GM12873 (cell line): ENCODE data around the gene TDRD1.

Experiments
- TF ChIP-seq, protein P1 (sequence below): IDR thresholded peaks from 2 replicates; pipeline ENCODE4 v1.5.1; 2012; ENCODE audit warnings: low read depth, mild to moderate bottlenecking, moderate library complexity, low read length, control low read depth; ENCODE audit not compliant: insufficient read depth; ENCODE audit errors: missing control alignments

Gene TDRD1

DNA sequence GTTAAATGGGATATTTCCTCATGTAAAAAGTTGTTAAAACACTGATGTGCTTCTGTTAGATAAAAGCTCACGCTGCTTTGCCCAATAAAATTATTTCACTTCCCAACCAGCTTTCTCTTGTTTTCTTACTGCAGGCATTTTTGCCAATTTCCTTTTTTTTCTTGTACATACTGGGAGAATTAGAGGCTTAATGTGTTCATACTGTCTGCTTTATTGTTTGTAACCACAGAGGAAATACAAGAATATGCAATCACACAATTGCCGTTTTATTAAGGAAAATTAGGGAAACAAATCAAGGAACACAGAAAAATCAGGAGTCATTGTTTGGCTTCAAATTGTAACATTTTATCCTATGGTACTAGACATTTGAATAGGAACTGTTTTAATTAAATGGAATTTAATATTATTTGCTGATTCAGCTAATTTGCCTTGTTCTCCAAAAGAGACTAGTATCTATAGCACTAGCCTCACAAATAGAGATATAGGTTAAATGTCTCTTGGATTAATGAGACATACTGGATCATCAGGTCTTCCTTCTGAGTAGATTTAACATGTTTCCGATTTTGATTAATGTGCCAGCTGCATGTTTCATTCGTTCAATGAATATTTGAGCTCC is 53.5 kb downstream of the TDRD1 start:
- TF ChIP-seq, protein P1, sequence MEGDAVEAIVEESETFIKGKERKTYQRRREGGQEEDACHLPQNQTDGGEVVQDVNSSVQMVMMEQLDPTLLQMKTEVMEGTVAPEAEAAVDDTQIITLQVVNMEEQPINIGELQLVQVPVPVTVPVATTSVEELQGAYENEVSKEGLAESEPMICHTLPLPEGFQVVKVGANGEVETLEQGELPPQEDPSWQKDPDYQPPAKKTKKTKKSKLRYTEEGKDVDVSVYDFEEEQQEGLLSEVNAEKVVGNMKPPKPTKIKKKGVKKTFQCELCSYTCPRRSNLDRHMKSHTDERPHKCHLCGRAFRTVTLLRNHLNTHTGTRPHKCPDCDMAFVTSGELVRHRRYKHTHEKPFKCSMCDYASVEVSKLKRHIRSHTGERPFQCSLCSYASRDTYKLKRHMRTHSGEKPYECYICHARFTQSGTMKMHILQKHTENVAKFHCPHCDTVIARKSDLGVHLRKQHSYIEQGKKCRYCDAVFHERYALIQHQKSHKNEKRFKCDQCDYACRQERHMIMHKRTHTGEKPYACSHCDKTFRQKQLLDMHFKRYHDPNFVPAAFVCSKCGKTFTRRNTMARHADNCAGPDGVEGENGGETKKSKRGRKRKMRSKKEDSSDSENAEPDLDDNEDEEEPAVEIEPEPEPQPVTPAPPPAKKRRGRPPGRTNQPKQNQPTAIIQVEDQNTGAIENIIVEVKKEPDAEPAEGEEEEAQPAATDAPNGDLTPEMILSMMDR, result no peak

DNA sequence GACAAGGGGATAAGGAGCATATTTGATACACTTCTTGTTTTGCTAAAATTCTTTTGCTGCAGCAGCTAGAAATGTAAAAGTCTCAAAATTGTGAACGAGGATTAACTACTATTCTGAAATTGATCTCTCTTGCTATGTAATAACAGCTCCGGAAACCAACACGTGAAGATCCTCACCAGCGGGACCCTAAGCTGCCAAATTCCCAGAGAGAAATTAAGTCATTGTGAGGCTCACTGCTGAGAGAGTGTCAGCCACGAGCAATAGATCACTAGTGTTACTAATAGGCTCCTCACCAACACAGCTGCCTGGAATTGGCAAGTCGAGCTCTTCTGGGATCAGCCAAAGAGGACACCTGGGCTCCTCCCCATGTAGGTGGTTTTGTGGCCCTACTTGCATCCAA is 54.3 kb downstream of the TDRD1 start:
- TF ChIP-seq, protein P1, result no peak

DNA sequence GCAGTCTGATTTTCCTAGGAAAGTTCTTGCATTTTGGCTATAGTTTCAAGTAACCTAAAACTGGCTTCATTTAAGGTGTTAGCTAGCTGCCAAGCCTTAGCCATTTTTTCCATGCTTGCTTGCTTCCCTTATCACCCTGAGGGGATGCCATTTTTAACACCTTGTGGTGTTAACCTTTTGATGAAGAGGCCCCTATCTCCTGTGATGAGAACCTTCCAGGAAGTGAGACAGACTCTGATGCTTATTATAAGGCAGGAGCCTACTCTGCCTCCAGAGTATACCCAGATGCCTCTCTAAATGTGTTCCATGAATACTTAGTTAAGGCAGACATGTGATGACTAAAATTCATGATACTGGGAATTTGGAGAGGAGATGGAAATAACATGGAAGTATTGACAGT is 55.0 kb downstream of the TDRD1 start:
- TF ChIP-seq, protein P1, result no peak

DNA sequence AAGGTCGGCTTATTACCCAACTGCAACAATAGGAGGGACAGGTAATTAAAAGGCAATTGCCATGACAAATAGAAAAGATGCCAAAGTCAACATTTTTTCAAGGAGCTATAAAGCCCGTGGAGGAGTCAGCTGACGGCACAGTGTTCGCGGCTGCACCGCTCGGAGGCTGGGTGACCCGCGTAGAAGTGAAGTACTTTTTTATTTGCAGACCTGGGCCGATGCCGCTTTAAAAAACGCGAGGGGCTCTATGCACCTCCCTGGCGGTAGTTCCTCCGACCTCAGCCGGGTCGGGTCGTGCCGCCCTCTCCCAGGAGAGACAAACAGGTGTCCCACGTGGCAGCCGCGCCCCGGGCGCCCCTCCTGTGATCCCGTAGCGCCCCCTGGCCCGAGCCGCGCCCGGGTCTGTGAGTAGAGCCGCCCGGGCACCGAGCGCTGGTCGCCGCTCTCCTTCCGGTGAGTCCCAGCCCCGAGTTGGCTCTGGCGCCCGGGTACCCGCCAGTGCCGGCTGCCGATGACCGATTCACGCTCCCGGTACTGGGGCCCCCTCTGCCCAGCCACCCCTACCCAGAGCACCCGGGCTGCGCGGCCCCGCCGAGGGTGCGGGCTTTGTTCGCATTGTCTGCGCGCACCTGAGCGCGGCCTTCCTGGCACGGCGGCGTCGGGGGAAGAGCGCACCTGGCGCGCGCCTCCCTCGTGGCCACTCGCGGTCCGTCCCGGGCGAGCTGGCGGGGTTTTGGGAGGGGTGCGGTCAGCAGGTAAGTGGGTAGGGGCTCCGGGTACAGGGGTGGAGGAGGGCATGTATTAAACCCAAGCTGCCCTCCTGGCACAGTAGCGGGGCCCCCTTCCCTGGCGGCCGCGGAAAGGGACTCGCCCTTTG is 60.2 kb downstream of the TDRD1 start, which contains the start of gene VWA2:
TSS of gene VWA2 (plus strand) at position 138 of the 877 bp plus-strand sequence. CDS start 9,460 bp downstream, outside the sequence.
- TF ChIP-seq, protein P1, result peak; percentile 35

DNA sequence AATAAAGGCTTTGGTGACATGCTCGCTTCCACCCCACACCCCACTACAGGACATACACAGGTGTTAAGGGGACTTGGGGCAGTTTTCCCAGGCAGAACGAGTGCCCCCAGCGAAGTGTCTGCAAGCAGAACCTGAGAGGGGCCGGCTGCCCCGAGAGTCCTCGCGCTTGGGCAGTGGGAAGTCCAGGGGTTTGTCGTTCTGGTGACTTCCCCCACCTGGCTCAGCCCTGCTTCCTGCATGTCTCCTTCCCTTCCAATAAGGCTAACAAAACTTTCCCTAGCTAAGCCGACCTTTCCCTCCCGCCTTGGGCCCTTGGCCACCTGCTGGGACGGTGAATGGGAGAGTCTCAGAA is 60.8 kb downstream of the TDRD1 start:
- TF ChIP-seq, protein P1, result no peak

DNA sequence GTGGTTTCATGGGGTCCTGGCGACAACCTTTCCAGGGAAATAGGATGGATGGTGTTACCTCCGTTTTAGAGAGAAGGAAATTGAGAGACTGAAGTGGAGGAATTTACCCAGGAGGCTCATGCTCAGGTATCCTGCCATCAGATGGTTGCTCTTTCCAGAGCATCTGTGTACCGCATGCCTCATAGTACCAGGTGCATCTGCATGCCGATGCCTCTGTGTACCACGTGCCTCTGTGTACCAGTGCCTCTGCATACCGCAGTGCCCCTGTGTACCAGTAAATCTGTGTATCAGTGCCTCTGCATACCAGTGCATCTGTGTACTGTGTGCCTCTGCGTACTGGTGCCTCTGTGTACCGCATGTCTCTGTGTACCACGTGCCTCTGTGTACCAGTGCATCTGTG is 63.1 kb downstream of the TDRD1 start:
- TF ChIP-seq, protein P1, result no peak

DNA sequence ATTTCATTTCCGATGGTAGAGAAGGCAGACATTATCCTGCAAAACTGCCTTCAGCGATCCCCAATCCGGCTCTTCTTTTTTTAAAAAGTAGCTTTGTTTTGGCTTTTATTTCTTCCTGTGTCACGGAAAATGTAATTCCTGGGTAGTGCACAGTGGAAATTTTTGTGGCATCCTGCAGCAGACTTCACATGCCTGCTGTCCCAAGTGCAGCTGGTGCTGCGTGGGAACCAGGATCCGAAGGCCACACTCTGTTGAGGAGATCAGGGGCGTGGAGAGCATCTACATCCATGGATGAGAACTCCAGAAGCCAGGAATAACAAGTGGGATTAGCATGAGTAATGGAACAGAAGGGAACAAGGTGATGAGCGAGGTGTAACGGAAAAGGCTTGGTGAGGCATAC is 64.5 kb downstream of the TDRD1 start:
- TF ChIP-seq, protein P1, result no peak
